ENCODE results near the gene MGST3. TPM values are rescaled to one million over a fixed set of nuclear protein-coding genes. Genes with fewer than 3 reads are reported as not detected.
"Not testable (repeated sequence)": the region's sequence is repeated elsewhere in the genome, so short reads cannot be mapped to it uniquely, and the experiment has no call there.

Gene MGST3
- total RNA-seq, 2 experiments from 2014 or later: 47.9 to 49.0 TPM

DNA sequence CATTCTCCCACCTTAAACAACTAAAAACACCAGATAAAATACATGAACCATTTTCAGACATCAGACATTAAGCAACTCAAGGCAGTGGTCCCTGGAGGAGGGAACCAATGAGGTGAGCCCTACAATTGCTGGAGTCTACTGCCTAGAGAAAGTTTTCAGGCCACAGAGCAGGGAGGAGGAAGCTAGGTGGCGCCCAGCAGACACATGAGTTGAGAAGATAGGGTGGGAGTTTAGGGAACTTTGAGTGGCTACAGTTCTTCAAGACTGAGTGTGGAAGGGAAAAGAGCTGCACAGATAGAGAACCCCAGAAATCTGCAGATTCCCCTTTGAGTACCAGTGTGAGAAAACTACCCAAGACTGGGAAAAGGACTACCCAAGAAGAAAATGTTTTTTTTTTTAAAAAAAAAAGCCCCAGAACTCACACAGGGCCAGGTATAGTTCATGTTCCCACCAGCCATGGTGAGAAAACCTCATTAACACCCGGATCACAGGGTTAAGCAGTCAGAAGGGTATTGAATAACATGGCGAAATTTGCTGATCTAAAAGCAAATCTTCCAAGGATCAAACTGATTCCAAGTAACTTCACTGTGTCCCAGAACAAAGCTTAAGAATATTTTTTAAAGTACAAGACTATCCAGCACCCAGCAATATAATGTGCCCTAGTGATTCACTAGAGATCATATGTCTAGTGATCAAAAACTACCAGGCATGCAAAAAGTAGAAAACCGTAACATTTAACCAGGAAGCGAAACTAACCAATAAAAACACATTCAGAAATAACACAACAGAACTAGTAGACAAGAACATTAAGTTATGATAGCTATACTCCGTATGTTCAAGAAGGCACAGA lies 55.3 kb downstream of the MGST3 start:
- POLR2A ChIA-PET: no interaction called here

DNA sequence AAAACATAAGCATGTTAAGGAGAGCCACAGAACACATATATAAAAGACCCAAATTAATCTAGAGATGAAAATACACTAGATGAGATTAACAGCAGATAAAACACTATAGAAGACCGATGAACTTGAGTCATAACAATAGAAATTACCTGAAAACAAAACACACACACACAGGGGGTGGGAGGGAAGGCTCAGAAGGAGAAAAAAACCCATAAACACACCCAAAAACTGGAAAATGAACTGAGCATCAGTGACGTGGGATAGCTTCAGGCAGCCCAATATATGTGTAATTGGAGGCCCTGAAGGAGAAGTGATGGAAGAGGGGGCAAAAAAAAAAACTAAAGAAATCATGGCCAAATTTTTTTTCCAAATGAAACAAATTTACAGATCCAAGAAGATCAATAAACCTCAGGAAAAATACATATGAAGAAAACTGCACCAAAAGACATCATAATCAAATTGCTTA lies 56.0 kb downstream of the MGST3 start:
- CTCF ChIA-PET: interaction anchor here (0.8 to 1.4 kb wide), 2 partner anchors 9 to 11 kb away, joined by 3 to 4 read pairs; partner anchors contain the start of gene ALDH9A1
- POLR2A ChIA-PET: no interaction called here

More for the DNA sequence above, 55.3 kb downstream of the MGST3 start:
- CTCF ChIA-PET: interaction anchor here (0.8 to 1.4 kb wide), 2 partner anchors 9 to 12 kb away, joined by 3 to 4 read pairs; partner anchors contain the start of gene ALDH9A1

DNA sequence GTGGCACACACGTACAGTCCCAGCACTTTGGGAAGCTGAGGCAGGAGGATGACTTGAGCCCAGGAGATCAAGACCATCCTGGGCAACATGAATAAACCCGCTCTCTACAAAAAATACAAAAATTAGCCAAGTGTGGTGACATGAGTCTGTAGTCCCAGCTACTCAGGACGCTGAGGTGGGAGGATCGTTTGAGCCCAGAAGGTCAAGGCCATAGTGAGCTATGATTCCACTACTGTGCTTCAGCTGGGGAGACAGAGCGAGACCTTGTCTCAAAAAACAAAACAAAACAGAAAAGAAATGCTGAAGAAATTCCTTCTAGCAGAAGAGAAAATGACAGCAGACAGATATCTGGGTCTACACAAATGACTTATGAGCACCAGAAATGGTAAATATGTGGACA lies 57.0 kb downstream of the MGST3 start:
- POLR2A ChIA-PET: no interaction called here
- CTCF ChIA-PET: no interaction called here

DNA sequence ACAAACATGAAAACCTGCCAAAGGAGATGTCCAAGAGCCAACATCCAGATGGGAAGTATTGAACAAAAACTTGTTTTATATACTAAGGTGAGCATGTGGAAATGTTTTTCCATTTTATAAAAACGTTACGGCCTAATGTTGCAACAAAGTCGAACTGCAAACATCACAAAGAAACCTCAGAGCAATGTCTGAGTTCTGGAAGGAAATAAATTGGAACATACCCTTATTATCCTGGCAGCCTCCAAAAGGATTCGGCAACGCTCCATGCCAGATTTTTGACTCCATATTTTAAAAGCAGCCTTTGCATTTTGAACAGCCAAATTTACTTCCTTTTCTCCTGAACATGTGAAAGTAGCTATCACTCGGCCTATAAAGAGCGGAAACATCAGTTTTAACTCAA lies 64.0 kb downstream of the MGST3 start:
- POLR2A ChIA-PET: no interaction called here
- CTCF ChIA-PET: no interaction called here

DNA sequence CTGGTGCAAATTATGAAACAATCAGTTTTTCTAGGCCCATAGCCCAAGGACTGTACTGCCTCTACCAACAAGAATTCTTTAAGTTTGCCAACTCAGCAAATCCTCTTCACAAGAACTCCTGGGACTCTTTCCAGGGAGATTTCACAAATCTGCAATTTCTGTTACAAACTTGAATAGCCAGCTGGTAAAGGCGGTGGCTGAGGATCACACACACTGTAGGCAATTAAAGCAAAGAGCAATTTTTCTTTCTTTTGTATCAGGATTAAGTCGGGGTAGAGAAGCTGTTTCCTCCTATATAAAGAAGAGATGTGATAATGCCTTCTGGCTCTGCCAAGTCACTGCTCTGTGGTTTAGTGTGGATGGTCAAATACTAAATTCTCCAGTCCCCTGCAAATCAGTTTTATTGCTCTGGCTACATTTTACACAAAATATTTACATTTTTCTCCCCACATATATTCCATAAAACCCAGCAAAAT lies 65.6 kb downstream of the MGST3 start:
- POLR2A ChIA-PET: no interaction called here
- CTCF ChIA-PET: interaction anchor here (1.9 to 2.4 kb wide), 2 partner anchors 97 to 217 kb away, joined by 6 to 7 read pairs; no protein-coding TSS in a partner anchor

DNA sequence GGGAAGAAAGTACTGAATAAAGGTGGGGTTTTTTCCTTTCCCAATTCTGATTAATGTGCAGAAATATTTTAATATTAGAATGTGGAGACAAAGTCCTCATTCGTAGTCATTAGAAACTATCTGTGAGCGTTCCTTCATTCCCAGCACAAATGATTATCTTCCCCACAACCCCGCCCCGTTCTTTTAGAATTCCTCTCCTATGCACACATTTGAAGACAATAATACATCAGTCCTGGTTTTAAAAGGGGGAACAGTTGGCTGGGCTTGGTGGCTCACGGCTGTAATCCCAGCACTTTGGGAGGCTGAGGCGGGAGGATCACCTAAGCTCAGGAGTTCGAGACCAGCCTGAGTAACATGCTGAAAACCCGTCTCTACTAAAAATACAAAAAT lies 66.5 kb downstream of the MGST3 start:
- POLR2A ChIA-PET: interaction anchor here (1.6 to 1.8 kb wide), 3 partner anchors 71 to 131 kb away, joined by 5 to 7 read pairs (median 6); partner anchors contain the start of gene TMCO1
- CTCF ChIA-PET: interaction anchor here (1.1 to 2.4 kb wide), 5 partner anchors 11 to 216 kb away, joined by 3 to 7 read pairs (median 3); no protein-coding TSS in a partner anchor

DNA sequence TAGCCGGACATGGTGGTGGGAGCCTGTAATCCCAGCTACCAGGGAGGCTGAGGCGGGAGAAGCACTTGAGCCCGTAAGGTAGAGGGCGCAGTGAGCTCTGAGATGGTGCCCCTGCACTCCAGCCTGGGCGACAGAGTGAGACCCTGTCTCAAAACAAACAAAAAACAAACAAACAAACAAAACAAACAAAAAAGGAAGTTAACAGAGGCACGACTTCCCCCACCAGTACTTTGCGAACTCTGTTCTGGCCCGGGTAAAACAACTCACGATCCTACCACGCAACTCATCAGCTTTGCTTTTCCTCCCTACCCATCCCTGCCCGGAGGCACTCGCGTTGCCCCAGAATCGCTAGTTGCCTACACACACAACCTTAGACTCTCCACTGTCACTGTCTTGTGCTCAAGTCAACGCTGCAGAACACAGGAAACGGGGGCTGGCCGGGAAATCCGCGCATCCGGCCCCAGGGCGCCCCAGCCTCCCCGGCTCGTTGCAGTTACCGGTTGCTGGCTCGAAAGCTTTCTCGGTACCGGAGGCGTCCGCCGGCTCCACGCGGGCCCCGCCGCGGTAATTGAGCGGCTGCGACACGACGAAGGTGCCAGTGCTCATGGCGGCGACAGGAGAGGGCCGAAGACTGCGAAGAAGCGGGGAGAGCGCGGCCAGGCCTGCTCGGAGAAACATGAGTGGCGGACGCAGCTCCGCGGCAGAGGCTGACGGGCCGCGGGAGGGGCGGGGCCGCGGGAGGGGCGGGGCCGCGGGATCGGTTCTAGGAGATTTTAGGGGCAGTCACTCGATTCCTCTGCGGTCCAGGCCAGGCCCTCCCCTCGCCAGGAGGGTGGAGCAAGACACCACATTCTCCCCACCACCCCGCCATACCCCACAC lies 67.1 kb downstream of the MGST3 start, which contains the start of gene ALDH9A1:
Gene ALDH9A1, minus strand, starts transcription at position 682 of the 880 bp plus-strand sequence. Its CDS starts 4 bp downstream, at position 678.
- ChIA-PET POLR2A (interaction anchor here (0.7 to 1.8 kb wide), 4 partner anchors 68 to 131 kb away, joined by 4 to 7 read pairs (median 6); partner anchors contain the start of gene TMCO1), CTCF (interaction anchor here (1.1 to 2.4 kb wide), 5 partner anchors 12 to 216 kb away, joined by 3 to 7 read pairs (median 3); no protein-coding TSS in a partner anchor)

DNA sequence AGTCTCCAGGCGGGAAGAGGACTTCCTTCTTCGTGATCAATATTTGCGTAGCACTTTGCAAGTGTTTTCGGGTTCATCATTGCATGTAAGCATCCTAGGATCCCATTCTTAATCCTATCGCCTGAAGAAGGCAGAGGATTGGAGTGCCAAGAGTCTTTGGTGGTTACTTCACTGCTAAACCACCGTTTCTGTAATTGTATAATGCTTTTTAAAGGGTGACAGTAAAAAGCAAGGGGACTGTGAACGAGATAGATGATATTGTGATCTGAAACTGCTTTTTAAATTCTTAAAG lies 67.7 kb downstream of the MGST3 start:
- CTCF ChIA-PET: interaction anchor here (1.9 to 2.4 kb wide), 2 partner anchors 99 to 215 kb away, joined by 6 to 7 read pairs; no protein-coding TSS in a partner anchor
- POLR2A ChIA-PET: interaction anchor here (1.6 to 1.8 kb wide), 3 partner anchors 70 to 130 kb away, joined by 5 to 7 read pairs (median 6); partner anchors contain the start of gene TMCO1

DNA sequence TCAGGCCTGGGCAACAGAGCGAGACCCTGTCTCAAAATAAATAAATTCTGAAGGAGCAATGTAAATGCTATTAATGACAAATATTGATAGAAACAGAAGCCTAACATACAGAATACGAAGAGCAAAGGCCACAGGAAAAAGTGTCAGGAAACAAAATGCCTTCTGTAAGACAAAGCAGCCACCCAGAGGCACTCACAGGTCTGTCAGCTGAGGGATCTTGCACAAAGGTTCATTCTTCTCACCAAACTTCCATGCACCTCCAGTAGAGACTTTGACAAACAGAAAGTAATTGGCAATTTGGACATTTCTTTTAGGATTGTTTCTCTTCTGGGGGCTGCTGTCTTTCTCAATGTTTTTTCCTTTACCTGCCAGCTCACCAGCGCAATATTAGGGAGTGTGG lies 68.5 kb downstream of the MGST3 start:
- ChIA-PET CTCF (interaction anchor here (0.7 kb wide), 1 partner anchor 1140 kb away, joined by 3 read pairs; the partner anchor contains the start of gene PBX1), POLR2A (no interaction called here)

DNA sequence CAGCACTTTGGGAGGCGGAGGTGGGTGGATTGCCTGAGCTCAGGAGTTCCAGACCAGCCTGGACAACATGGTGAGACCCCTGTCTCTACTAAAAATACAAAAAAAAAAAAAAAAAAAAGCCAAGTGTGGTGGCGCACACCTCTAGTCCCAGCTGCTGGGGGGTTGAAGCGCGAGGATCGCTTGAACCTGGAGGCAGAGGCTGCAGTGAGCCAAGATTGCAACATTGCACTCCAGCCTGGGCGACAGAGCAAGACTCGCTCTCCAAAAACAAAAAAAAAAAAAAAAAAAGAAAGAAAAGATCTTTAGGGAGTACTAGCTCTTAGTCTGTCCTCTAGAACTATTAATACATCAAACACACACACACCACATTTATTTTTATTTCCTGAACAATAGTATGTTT lies 70.9 kb downstream of the MGST3 start:
- POLR2A ChIA-PET: interaction anchor here (0.7 kb wide), 1 partner anchor 208 kb away, joined by 3 read pairs; no protein-coding TSS in a partner anchor
- CTCF ChIA-PET: not testable (repeated sequence)

DNA sequence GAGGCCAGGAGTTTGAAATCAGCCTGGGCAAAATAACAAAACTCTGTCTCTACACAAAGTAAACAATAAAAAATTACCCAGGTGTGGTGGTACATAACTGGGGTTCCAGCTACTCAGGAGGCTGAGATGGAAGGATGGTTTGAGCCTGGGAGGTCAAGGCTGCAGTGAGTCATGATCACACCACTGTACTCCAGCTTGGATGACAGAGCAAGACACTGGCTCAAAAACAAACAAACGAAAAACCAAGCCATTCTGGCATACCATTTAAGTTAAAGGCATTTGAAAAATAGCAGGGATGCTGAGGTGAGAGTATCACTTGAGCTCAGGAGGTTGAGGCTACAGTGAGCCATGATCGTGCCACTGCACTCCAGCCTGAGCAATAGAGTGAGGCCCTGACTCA lies 72.6 kb downstream of the MGST3 start:
- ChIA-PET CTCF (interaction anchor here (0.7 kb wide), 1 partner anchor 39 kb away, joined by 4 read pairs; no protein-coding TSS in a partner anchor), POLR2A (no interaction called here)

Other genes starting within 250 kb of the MGST3 start
- gene RXRG, start 186.1 kb upstream of the MGST3 start, total RNA-seq: not detected
- not detected for gene LRRC52, start 87.2 kb upstream of the MGST3 start, total RNA-seq
- gene ALDH9A1, start 67.3 kb downstream of the MGST3 start, total RNA-seq: 10 to 100 TPM; 40.3 to 40.7 TPM
- gene TMCO1, start 137.6 kb downstream of the MGST3 start, total RNA-seq: 100 to 1,000 TPM in 1 of 2 experiments, 10 to 100 TPM in 1; 93.7 to 102 TPM
- gene UCK2, start 196.4 kb downstream of the MGST3 start, total RNA-seq: 100 to 1,000 TPM; 108 to 116 TPM